Endodermal cell (in vitro differentiated cells): ENCODE results near the gene NLRP5. TPM values are rescaled to one million over a fixed set of nuclear protein-coding genes. Genes with fewer than 3 reads are reported as not detected.

Experiments used
- DNase-seq: peaks from one replicate; pipeline ENCODE4 v3.0.0-alpha.2; 2017
- H3K27ac ChIP-seq: 2 replicates; pipeline ENCODE4 v1.5.1; 2013; ENCODE audit warnings: mild to moderate bottlenecking, low read depth, low read length, moderate library complexity
- H3K27me3 ChIP-seq: 2 replicates; pipeline ENCODE4 v1.6.1; 2013; ENCODE audit warnings: mild to moderate bottlenecking, low read length, moderate library complexity; ENCODE audit not compliant: insufficient read depth, control insufficient read depth, poor library complexity, severe bottlenecking
- H3K36me3 ChIP-seq: 2 replicates; pipeline ENCODE4 v1.7.0; 2013; ENCODE audit warnings: mild to moderate bottlenecking, low read length, moderate library complexity; ENCODE audit not compliant: control insufficient read depth, insufficient read depth
- H3K4me1 ChIP-seq: one replicate; pipeline ENCODE4 v1.7.0; 2013; ENCODE audit warnings: low read length; ENCODE audit not compliant: control insufficient read depth, insufficient read depth
- H3K4me3 ChIP-seq: 2 replicates; pipeline ENCODE4 v1.5.1; 2013; ENCODE audit warnings: mild to moderate bottlenecking, low read length, moderate library complexity
- H3K9ac ChIP-seq: 2 replicates; pipeline ENCODE4 v1.6.1; 2013; ENCODE audit warnings: mild to moderate bottlenecking, low read length, moderate library complexity; ENCODE audit not compliant: poor library complexity, severe bottlenecking; ENCODE audit errors: extremely low read depth
- H3K9me3 ChIP-seq: 2 replicates; pipeline ENCODE4 v1.6.1; 2013; ENCODE audit warnings: mild to moderate bottlenecking, low read length, moderate library complexity; ENCODE audit not compliant: control insufficient read depth
- H3K27ac Mint-ChIP-seq: 2 replicates; pipeline ENCODE4 v1.8.0; 2020; ENCODE audit warnings: mixed read lengths
- H3K27me3 Mint-ChIP-seq: 2 replicates; pipeline ENCODE4 v1.8.0; 2021; ENCODE audit warnings: mild to moderate bottlenecking, mixed read lengths; ENCODE audit not compliant: insufficient read depth
- H3K36me3 Mint-ChIP-seq: 2 replicates; pipeline ENCODE4 v1.8.0; 2020; ENCODE audit warnings: low read depth, mixed read lengths
- H3K4me1 Mint-ChIP-seq: 2 replicates; pipeline ENCODE4 v1.8.0; 2020; ENCODE audit warnings: mixed read lengths
- H3K4me3 Mint-ChIP-seq: 2 replicates; pipeline ENCODE4 v1.8.0; 2020; ENCODE audit warnings: mild to moderate bottlenecking, moderate library complexity, mixed read lengths
- H3K9me3 Mint-ChIP-seq: 2 replicates; pipeline ENCODE4 v1.8.0; 2020; ENCODE audit warnings: mild to moderate bottlenecking, mixed read lengths
- WGBS, 2 experiments: methylation state at CpG; one replicate each; pipeline versions ENCODE4 v1.1.5 to v1.1.7; 2013; ENCODE audit warnings: missing lambda C conversion rate in 2 of 2, mixed read lengths in 1 of 2; ENCODE audit not compliant: insufficient coverage in 1 of 2, insufficient read length in 1 of 2; 5-methylcytosine and 5-hydroxymethylcytosine counted together
- total RNA-seq, 2 donors: library from RNA; stranded (reverse); fragmentation: NEBNext Ultra II Directional in 1 of 2; extraction: Animal tissue kit (Norgen Biotek cat#: 25700) in 1 of 2; gene quantifications; 2 replicates in 1 of 2; 3 replicates in 1 of 2; pipeline ENCODE4 v1.2.1, GENCODE V29; 2021
- TF ChIP-seq, protein P1 (sequence below): fragments of 200-600 bp; sonication (generic); conservative IDR thresholded peaks from 2 replicates; pipeline ENCODE4 v1.5.0; 2021; ENCODE audit warnings: antibody characterized with exemption, mild to moderate bottlenecking

The NLRP5 gene
- total RNA-seq, 2 donors from 2014 or later: not detected

DNA sequence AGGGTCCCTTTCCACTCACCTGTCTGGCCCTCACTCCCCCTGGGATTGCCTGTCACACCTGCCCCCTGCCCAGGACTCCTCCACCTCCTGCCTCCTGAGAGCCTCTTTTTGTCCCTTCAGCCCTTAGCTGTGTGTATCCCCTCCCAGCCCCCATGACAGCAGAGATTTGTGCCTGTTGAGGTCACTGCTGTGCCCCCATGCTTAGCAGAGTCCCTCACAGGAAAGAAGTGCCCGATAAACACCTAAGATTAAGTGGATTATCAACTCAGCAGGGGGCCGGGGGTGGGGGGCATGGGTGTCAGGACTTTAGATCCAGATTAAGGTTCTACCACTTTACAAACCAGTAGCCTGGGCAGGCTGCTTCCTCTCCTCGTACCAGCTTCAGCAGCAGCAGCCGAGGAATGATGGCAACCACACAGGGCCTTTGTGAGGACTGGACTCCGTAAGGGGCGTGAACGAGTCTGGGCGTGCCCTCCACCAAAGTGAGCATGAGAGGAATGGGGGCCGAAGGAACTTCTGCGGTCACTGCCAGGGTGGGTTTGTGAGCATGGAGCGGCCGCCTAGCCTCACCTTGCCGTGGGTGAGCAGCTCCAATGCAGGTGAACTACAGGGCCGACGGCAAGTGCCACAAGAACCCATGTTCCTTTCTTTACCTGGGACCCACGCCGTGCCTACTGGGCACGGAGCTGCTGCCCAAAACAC, 98.4 kb downstream of the NLRP5 start:
- Histone ChIP-seq H3K27ac (peak overlapping the region; percentile 41), H3K9me3 (no peaks in the 10 kb centered on the region), H3K36me3 (peaks cover 5% of the 10 kb centered on the region), H3K9ac (no peak overlapping the region), H3K4me1 (peaks cover 6% of the 10 kb centered on the region), H3K27me3 (no peaks in the 10 kb centered on the region), H3K4me3 (no peak overlapping the region)
- WGBS, 2 experiments: 79 to 88% methylated on average over 13 to 18 of the region's 18 CpGs
- H3K9me3 Mint-ChIP-seq: no peaks in the 10 kb centered on the region
- TF ChIP-seq, protein P1, sequence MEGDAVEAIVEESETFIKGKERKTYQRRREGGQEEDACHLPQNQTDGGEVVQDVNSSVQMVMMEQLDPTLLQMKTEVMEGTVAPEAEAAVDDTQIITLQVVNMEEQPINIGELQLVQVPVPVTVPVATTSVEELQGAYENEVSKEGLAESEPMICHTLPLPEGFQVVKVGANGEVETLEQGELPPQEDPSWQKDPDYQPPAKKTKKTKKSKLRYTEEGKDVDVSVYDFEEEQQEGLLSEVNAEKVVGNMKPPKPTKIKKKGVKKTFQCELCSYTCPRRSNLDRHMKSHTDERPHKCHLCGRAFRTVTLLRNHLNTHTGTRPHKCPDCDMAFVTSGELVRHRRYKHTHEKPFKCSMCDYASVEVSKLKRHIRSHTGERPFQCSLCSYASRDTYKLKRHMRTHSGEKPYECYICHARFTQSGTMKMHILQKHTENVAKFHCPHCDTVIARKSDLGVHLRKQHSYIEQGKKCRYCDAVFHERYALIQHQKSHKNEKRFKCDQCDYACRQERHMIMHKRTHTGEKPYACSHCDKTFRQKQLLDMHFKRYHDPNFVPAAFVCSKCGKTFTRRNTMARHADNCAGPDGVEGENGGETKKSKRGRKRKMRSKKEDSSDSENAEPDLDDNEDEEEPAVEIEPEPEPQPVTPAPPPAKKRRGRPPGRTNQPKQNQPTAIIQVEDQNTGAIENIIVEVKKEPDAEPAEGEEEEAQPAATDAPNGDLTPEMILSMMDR: no peak
- H3K27ac Mint-ChIP-seq: peak overlapping the region; percentile 67
- H3K27me3 Mint-ChIP-seq: peaks cover 6% of the 10 kb centered on the region
- H3K36me3 Mint-ChIP-seq: peaks cover 13% of the 10 kb centered on the region
- peak overlapping the region; percentile 21 for H3K4me3 Mint-ChIP-seq
- peaks cover 28% of the 10 kb centered on the region for H3K4me1 Mint-ChIP-seq
- DNase-seq: peak; percentile 58

DNA sequence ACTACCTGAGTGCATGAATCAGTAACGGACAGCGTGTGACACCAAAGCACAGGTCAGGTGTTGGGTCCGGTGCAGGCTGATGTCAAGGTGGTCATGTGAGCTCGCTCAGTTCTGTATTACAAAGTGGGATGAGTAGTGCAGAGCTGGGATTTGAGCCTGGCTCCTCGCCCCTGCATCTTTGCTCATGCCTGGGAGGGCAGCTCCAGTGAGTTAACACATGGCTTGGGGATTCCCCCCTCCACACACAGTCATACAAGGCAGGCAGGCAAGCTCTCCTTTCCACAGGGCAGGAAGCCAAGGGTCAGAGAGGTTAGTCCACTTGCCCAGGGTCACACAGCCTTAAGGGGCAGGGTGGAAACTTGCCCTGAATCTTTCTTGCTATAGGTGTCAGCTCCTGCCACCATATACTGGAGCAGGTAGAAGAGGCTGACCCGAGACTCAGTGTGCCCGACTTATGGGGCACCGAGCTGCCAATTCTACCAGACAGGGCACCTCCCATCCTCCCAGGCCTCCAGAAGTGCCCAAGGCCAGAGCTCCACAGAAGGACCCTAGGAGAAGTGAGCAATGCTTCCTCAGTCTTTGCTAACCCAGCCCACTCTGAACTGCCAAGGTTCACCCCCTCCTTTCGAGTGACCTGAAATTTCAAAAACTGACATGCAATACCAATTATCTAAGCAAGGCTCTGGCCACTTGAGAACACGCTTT, 99.1 kb downstream of the NLRP5 start:
- no peak for DNase-seq
- H3K27ac ChIP-seq: peak overlapping the region; percentile 41
- H3K27me3 ChIP-seq: no peaks in the 10 kb centered on the region
- Mint-ChIP-seq H3K36me3 (peaks cover 14% of the 10 kb centered on the region), H3K27ac (no peak overlapping the region), H3K4me3 (no peak overlapping the region), H3K4me1 (peaks cover 27% of the 10 kb centered on the region), H3K9me3 (no peaks in the 10 kb centered on the region), H3K27me3 (peaks cover 6% of the 10 kb centered on the region)
- H3K9me3 ChIP-seq: no peaks in the 10 kb centered on the region
- peaks cover 7% of the 10 kb centered on the region for H3K36me3 ChIP-seq
- 95 to 97% methylated on average over 9 to 10 of the region's 10 CpGs for WGBS, 2 experiments
- peaks cover 6% of the 10 kb centered on the region for H3K4me1 ChIP-seq
- TF ChIP-seq, protein P1: no peak
- H3K4me3 ChIP-seq: no peak overlapping the region
- no peak overlapping the region for H3K9ac ChIP-seq

DNA sequence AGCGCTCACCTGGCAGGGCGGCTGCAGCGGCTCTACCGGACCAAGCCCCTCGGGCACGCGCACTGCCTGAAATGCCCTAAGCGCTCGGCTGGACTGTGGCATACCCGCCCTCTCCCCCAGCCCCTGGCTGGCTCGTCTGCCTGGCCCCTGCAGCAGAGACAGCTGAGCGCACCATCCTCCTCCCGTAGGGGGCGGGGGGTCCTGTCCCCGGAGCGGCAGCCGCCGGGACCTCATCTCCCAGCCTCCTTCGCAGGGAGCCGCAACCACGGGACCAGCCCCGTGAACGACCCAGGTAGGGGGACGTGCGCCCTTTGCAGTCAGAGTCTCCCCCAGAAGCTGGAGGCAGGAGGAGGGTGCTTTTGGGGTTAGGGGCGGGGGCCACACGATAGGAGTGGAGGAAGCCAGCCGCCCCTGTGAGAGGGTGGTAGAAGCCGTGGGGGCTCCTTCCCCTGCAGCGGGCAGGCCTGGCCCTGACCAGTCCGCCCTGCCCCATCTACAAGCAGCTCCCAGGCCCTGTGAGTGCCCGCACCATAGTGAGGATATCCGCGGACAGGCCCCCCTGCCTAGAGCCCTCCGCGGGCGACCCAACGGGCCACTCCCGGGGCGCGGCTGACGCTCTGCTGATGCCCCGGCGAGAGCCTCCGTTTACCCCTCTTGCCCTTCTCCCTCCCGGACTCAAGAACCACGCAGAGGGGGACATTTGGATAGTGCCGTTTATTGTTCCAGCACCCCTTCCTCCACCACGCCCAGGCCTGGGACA, 100.3 kb downstream of the NLRP5 start:
- H3K27me3 ChIP-seq: no peaks in the 10 kb centered on the region
- no peak overlapping the region for H3K27ac ChIP-seq
- Mint-ChIP-seq H3K9me3 (no peaks in the 10 kb centered on the region), H3K4me3 (no peak overlapping the region), H3K27me3 (no peaks in the 10 kb centered on the region), H3K36me3 (peaks cover 18% of the 10 kb centered on the region), H3K27ac (no peak overlapping the region), H3K4me1 (peaks cover 19% of the 10 kb centered on the region)
- 88 to 89% methylated on average over 23 to 49 of the region's 49 CpGs for WGBS, 2 experiments
- TF ChIP-seq, protein P1: no peak
- no peak overlapping the region for H3K4me3 ChIP-seq
- H3K4me1 ChIP-seq: peaks cover 6% of the 10 kb centered on the region
- no peak overlapping the region for H3K9ac ChIP-seq
- no peaks in the 10 kb centered on the region for H3K9me3 ChIP-seq
- peak; percentile 55 for DNase-seq
- H3K36me3 ChIP-seq: peaks cover 14% of the 10 kb centered on the region
